ENCODE data around the gene TVP23C. TPM values are rescaled to one million over a fixed set of nuclear protein-coding genes. Genes with fewer than 3 reads are reported as not detected.

TVP23C gene
- total RNA-seq, 1 experiment from 2014 or later, result 14.1 TPM

- TF ChIP-seq REST (IDR thresholded peaks at IDR 0.05; ENCODE audit: low read depth), result no peak
- TF ChIP-seq JUND (IDR thresholded peaks at IDR 0.05), result no peak
- no peak for TF ChIP-seq ZNF274 (IDR thresholded peaks at IDR 0.05; ENCODE audit: low read depth, low read length)
- no peak for TF ChIP-seq ELF1 (IDR thresholded peaks at IDR 0.05; ENCODE audit: borderline replicate concordance, low read depth)
- TF ChIP-seq POLR2A (IDR thresholded peaks at IDR 0.05; ENCODE audit: borderline replicate concordance, extremely low read depth, insufficient read depth, insufficient read length), result no peak
- no peak for TF ChIP-seq EZH2 (IDR thresholded peaks at IDR 0.05)
- no peak for TF ChIP-seq EZH2phosphoT487 (IDR thresholded peaks at IDR 0.05; ENCODE audit: borderline replicate concordance)
- TF ChIP-seq YY1 (IDR thresholded peaks at IDR 0.05; ENCODE audit: extremely low read depth, insufficient replicate concordance, low read depth, low read length), result no peak
Observed at GRCh38 chr17:15470536-15470935, 92.7 kb downstream of the TVP23C start (continued).

- no peak overlapping the region for H2AFZ ChIP-seq (ENCODE audit: low read depth, low read length, poor library complexity, severe bottlenecking)
- POLR2A ChIA-PET, result no interaction called here
- H3K4me2 ChIP-seq (ENCODE audit: low read length), result no peak overlapping the region
- H3K27ac ChIP-seq (ENCODE audit: low read depth, low read length), result no peak overlapping the region
- no peak for ATAC-seq
- H4K20me1 ChIP-seq (ENCODE audit: insufficient read depth), result no peaks in the 10 kb centered on the region
- H3K4me1 ChIP-seq (ENCODE audit: control insufficient read depth in 1 of 2, insufficient read depth in 2 of 2, low read length in 2 of 2), result peaks cover 0 to 2% of the 10 kb centered on the region in 2 experiments; a peak in 1 of 4 replicates
- no peaks in the 10 kb centered on the region for H3K27me3 ChIP-seq (ENCODE audit: insufficient read depth, low read length)
- no peaks in the 10 kb centered on the region for H3K9me3 ChIP-seq (ENCODE audit: control insufficient read depth in 1 of 2, insufficient read depth in 1 of 2, low read depth in 1 of 2, low read length in 2 of 2)
- BruUV-seq (replicated peaks), result no TSS peak
- no peak overlapping the region for H3K4me3 ChIP-seq (replicated peaks in 1 of 2; ENCODE audit: low read depth in 1 of 2, low read length in 2 of 2)
- H3K79me2 ChIP-seq (ENCODE audit: insufficient read depth, low read length), result no peaks in the 10 kb centered on the region
- intact Hi-C loops (cut with micrococcal nuclease), result no loop called here
- no peaks in the 10 kb centered on the region for H3K36me3 ChIP-seq (ENCODE audit: control insufficient read depth in 1 of 2, insufficient read depth in 2 of 2, low read length in 2 of 2)
- RAD21 ChIA-PET (ENCODE audit: low non-redundant PET in 1 of 2, low total read pairs in 2 of 2, uncharacterized antibody in 2 of 2, unreplicated experiment in 2 of 2), result no interaction called here
- DNase-seq (ENCODE audit: low read depth, low spot score), result no peak
- no peaks in the 10 kb centered on the region for H3K9me2 ChIP-seq (ENCODE audit: insufficient read depth)
- no peak overlapping the region for H3K9ac ChIP-seq (ENCODE audit: low read length)
- CTCF ChIA-PET, result no interaction called here
- TF ChIP-seq ZFX (IDR thresholded peaks at IDR 0.05) (no peak), ZBTB33 (IDR thresholded peaks at IDR 0.05; ENCODE audit: extremely low read depth, insufficient replicate concordance, low read length) (no peak), REST (IDR thresholded peaks at IDR 0.05; ENCODE audit: low read depth) (no peak), RAD21 (IDR thresholded peaks at IDR 0.05; ENCODE audit: low read depth) (no peak), CBX3 (IDR thresholded peaks at IDR 0.05; ENCODE audit: low read depth) (no peak), JUND (IDR thresholded peaks at IDR 0.05) (no peak), ELF1 (IDR thresholded peaks at IDR 0.05; ENCODE audit: borderline replicate concordance, low read depth) (no peak), CTCF (IDR thresholded peaks at IDR 0.05 in 2 of 3, conservative IDR thresholded peaks at IDR 0.05 in 1 of 3; ENCODE audit: borderline replicate concordance in 1 of 3, insufficient read depth in 1 of 3, low read depth in 2 of 3, low read length in 2 of 3) (no peak), ZNF274 (IDR thresholded peaks at IDR 0.05; ENCODE audit: low read depth, low read length) (no peak)
Observed at GRCh38 chr17:15469260-15469659, 94.0 kb downstream of the TVP23C start.

Measured in HCT116 (cell line).